ENCODE measurements around the gene CEL. TPM values are rescaled to one million over a fixed set of nuclear protein-coding genes. Genes with fewer than 3 reads are reported as not detected.

Gene CEL
- total and polyA plus RNA-seq, 2 donors (not counting 3 experiments of a cell fraction or from before 2014, with no cell fraction given) = 0.92 to 1.1 TPM

- no peaks in the 10 kb centered on the region for H3K27me3 ChIP-seq (ENCODE audit: control insufficient read depth in 2 of 2, insufficient read depth in 2 of 2, low read length in 2 of 2)
- no peaks in the 10 kb centered on the region for H3K9me3 ChIP-seq (replicated peaks; ENCODE audit: control insufficient read depth, insufficient read depth, low read length)
- ChIA-PET CTCF (interaction anchor here (1.6 kb wide), 1 partner anchor 44 kb away, joined by 12 read pairs; no protein-coding TSS in a partner anchor), POLR2A (no interaction called here)
- no peak overlapping the region for H2AFZ ChIP-seq (ENCODE audit: low read depth, low read length)
- H3K4me1 ChIP-seq (ENCODE audit: control insufficient read depth, extremely low read depth, insufficient read depth, low read length) = no peaks in the 10 kb centered on the region
- H3K4me2 ChIP-seq (ENCODE audit: insufficient read depth, low read length) = no peak overlapping the region
- H3K9ac ChIP-seq (replicated peaks; ENCODE audit: extremely low read depth, insufficient read depth, low read length) = no peak overlapping the region
- no peak for TF ChIP-seq MYC (IDR thresholded peaks at IDR 0.05; ENCODE audit: low read depth, low read length)
- TF ChIP-seq CTCF (IDR thresholded peaks at IDR 0.05; ENCODE audit: extremely low read depth in 1 of 2, insufficient read depth in 1 of 2, low read depth in 1 of 2, low read length in 2 of 2) = no peak
- TF ChIP-seq EZH2 (IDR thresholded peaks at IDR 0.05; ENCODE audit: borderline replicate concordance, low read depth, low read length, severe bottlenecking) = no peak
- TF ChIP-seq GATA2 (IDR thresholded peaks at IDR 0.05; ENCODE audit: insufficient read depth, insufficient read length, low read depth, low read length) = no peak
- no peak for TF ChIP-seq POLR2A (IDR thresholded peaks at IDR 0.05; ENCODE audit: low read depth, low read length)
- TF ChIP-seq POLR2AphosphoS5 (IDR thresholded peaks at IDR 0.05; ENCODE audit: insufficient read depth, low read depth, low read length) = no peak
- TF ChIP-seq MAX (IDR thresholded peaks at IDR 0.05; ENCODE audit: insufficient read depth, insufficient read length) = no peak
- TF ChIP-seq JUN (IDR thresholded peaks at IDR 0.05; ENCODE audit: borderline replicate concordance, insufficient read depth, insufficient read length, low read depth) = no peak
- no peak for TF ChIP-seq FOS (IDR thresholded peaks at IDR 0.05; ENCODE audit: borderline replicate concordance, insufficient read depth, low read length)
- dilution Hi-C loops (cut with MboI; ENCODE audit: extremely low pct_ligation_motif_present, low sequenced_read_pairs) (no loop called here), intact Hi-C loops (cut with micrococcal nuclease) (no loop called here)
- no peaks in the 10 kb centered on the region for H3K79me2 ChIP-seq (ENCODE audit: control insufficient read depth, insufficient read depth, low read length)
- no peak for DNase-seq (ENCODE audit: low read depth, low spot score)
- FAIRE-seq = no peak
- H3K27ac ChIP-seq (ENCODE audit: insufficient read depth, low read depth, low read length) = no peak overlapping the region
- H3K4me3 ChIP-seq (replicated peaks in 1 of 3; ENCODE audit: insufficient read depth in 1 of 3, low read depth in 1 of 3, low read length in 3 of 3) = no peak overlapping the region
- peaks cover 7 to 56% of the 10 kb centered on the region in 2 experiments for H3K36me3 ChIP-seq (ENCODE audit: control insufficient read depth in 2 of 2, extremely low read depth in 1 of 2, insufficient read depth in 2 of 2, low read length in 2 of 2)
- H3K9me1 ChIP-seq (replicated peaks; ENCODE audit: control insufficient read depth, extremely low read depth, insufficient read depth, low read length) = no peaks in the 10 kb centered on the region
- BruUV-seq (replicated peaks) = no TSS peak
- H4K20me1 ChIP-seq (replicated peaks; ENCODE audit: control insufficient read depth, extremely low read depth, insufficient read depth, low read length) = no peaks in the 10 kb centered on the region
These were observed 38.1 kb downstream of the CEL start for GRCh38 chr9:133099726-133100505.

Data from endothelial cell of umbilical vein (primary cell).